GM19043 (cell line): ENCODE results near the gene NFIA.

Source experiments
- ATAC-seq: cut with Tn5 transposase; IDR thresholded peaks from one replicate; pipeline ENCODE4 v1.9.1; 2021; ENCODE audit warnings: low read depth; ENCODE audit not compliant: unreplicated experiment

Gene NFIA

DNA sequence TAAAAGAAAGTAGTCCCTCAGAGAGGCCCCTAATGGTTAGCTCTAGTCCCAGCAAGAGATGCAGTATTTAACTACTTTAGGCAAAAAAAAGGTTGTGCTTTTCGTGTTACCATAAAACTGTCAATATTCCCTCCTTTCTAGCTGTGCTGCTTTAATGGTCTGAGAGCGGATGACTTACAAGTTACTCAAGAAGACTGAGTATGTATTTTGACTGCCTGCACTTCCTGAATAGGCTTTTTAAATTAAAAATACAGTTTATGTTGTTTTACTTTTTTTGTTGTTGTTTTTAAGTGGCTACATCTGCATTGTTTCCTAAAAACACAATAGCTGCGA lies 152.2 kb downstream of the NFIA start:
- no peak for ATAC-seq

DNA sequence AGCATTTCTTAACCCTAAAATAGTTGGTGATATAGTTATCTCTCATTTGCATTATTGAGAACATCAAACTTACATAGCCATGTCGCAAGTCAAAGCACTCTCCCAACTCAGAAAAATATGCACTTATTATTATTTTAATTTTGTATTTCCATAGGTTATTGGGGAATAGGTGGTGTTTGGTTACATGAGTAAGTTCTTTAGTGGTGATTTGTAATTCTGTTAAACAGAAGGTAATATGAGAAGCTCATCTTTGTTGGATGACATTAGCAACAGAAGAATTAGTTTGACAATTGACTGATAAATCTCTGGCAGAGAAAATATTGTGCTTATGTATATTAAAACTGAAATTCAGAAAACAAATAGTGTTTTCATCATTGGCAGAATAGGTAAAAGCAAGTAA lies 154.8 kb downstream of the NFIA start:
- ATAC-seq: no peak

DNA sequence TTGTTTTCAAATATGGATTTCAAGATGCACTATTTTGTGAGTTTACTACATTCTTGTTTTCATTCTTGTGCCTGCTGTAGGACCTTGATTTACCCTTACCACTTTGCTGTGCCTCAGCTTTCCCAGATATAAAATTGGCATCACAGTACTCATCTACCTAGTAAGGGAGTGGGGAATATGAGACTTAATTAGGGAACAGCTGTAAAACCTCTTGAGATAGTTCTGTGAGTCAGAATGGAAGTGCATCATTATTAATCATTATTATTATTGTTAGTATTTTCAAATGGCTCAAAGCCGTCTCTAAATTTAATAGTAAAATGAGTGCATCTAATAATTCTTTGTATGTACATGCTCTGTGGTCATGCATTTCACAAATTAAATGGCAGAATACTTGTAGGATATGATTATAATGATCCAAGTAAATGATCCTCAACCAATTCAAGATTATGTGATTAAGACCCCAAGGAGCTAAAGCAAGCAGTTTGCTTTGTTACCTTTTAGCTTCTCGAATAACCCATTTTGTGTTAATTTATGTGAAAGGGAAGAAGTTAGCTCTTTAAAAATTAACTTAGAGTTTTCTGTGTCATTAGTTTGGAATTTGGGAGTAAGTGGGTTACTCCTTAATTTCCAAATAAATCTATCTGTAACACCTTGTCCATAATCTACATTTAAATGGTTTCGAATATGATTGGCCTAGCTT lies 155.4 kb downstream of the NFIA start:
- no peak for ATAC-seq

DNA sequence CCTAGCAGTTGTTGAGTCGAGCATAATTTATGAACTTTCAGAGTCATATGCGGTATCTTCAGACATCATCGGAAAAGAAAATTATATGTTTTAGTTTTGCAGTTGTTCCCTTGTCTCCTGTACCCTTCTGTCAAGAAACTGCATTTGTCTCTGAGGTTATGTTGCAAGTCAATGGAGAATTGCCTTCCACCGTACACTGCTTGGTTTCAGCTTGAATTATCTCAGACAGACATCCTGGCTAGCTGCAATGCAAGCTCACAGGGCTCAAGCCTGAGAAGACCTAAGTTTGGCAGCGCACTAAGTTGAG lies 156.0 kb downstream of the NFIA start:
- no peak for ATAC-seq

DNA sequence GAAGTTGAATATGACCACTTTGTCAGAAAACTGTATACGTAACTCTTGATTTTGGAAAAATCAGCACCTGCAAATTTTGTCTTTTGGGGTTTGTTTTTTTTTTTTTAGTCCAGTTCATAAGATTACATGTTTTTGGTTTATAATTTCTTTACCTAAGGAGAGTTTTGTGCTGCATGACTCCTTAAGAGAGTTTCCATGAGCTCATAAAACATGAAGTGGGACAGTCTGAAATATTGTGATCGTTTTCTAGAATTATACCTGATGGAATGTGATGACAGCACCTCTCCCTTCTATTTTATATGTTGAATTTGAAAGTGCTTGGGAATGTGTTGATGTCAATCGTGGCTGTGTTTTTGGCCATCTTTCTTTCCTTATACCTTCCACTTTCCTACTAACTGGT lies 158.5 kb downstream of the NFIA start:
- no peak for ATAC-seq

DNA sequence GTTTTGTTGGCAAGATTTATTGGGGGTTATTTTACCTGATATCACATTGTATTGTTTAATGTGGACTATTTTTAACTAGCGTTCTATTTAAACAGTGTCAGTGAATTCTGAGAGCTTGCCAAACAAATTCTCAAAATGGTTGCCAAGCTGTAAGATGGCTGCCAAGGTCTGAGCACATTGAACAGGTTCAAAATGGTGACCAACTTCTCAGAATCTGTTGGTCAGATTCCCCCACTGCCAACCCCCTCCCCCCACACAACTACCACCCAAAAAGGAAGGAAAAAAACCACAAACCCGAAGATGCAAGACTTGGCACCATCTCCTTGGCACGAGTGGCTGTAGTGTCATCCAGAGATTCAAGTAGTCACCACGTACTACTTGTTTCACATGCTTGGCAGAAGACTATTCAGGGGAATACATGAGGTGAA lies 159.1 kb downstream of the NFIA start:
- ATAC-seq: no peak

DNA sequence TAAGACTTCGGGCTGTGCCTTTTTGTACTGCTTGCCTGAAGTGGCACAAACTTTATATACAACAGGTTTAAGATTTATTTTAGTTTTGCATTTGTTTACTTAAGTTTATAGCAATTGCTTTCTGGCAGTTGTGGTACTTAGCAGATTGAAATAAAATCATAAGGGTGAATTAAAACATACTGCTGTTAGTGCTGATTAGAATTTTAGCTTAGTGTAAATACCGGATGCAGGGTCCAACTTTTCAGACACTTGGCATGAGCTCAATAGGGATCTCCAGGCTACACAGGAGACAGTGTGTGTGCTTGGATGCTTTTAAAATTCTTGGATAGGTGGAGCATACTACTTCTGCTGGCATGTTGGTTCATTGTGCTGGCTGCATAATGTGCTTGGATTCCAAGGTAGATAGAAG lies 159.6 kb downstream of the NFIA start:
- ATAC-seq: no peak

DNA sequence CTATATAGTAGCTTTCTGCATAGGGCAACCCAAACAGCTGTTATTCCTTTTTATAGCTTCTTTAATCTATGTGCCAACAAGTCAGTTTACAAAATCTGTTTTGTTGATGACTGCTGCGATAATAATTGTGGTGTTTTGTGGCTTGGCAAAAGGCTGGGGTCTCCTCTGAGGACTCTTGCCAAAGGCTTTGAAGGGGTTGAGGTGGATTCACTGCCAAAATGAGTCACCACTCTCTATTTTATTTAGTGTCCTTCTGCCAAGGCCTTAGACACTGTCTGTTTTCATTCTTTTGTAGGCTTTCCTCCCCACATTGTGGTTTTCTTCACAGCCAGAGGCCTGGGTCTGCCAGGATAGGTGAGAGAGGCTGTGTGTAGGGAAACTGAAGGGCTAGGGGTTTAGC lies 161.8 kb downstream of the NFIA start:
- no peak for ATAC-seq

DNA sequence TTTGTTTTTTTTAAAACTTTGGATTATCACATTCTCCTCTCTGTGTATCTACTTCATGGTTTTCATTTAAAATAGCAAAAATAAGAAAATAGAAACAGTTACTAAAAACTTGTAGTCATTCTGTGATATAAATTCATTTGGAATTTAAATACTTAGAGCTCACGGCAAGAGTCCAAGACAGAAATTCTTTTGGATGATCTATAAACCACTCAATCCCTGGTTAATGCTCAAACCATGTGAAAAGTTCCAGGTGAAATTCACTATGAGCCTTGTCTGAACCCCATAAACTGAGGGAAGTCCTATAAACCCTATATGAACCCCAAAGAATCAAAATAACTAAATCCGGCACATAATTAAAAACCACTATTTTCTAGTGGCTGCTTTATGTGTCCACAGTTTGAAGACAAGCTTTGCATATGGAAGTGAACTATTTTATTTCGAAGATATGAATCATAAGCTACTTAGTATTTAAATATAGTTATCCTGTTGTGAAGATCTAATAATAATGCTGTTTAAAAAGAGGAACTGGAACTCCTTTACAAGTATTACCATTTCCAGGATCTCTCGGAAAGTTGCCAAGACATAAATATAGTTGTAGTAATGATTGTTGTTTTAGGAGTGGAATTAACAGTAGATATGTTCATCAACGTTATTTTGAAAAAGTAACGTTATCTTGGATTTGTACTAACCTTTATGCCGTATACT lies 163.5 kb downstream of the NFIA start:
- no peak for ATAC-seq

DNA sequence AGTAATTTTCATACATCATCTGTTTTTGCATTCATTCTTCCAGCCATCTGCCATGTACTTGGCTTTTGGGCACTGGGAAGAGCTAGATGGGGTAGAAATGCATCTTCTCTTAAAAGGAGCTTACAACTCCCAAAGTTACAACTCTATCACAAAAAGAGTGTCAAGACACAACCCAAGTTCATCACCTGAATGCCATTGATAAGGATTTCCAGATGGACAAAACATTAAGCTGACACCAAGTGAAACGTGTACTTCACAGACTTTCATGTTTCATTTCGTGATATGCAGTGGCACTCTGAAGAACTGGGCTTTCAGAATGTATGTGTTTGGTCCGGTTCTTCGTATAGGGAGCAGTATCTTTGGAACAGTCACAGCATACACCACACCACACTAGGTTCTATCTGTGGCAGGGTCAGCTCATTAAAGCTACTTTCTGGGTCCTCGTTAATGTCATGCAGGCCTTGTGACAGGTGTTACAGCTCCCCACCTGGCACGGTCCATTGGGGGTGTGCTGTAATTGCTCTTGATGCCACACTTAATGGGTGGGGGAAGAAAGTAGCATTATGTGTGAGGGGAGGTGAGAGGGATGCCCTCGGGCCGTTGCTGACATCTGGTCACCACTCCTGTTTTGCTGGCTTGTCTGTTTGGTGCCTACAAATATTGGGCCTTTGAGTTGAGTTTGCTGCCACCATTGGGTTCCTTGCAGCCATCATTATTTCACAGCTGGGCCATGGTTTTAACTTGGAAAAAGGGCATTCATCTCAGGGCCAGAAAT lies 164.9 kb downstream of the NFIA start:
- no peak for ATAC-seq

DNA sequence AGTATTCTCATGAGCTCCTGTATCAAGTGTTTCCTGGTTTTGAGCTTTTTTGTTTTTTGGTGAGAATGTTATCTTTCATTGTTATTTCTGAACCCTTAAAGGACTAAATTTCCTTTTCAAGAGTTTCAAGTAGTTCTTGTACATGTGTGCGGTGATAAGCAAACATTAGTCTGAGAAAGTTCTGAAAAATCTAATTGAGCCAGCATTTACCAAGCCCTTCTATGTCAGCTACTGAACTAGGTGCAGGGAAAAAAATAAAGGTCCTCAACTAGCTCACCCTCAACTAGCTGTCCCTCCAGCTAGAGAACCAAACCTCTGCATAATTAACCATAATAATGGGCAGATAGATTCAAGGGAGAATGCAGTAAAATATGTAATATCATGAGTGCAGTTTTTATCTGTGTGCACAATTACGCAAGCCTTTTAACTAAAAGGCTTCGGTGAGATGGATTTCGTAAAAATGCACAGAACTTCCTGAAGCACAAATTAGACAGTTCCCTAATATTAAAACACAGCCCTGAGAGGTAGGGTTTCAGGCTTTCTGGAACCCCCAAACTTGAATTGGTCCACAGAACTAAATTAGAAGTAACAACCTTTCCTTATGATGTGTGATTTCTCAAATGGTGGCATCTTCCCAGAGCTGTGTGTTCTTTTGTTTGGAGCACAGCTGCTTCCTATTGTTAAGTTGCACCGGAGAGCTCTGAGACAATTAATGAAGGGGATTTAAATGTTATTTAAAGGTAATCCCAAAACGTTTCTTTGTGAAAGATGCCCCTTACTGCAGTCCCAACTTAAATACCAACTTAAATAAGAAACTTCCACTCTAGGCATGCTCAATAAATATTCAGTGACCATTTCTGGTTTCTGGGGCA lies 165.8 kb downstream of the NFIA start:
- ATAC-seq: no peak

DNA sequence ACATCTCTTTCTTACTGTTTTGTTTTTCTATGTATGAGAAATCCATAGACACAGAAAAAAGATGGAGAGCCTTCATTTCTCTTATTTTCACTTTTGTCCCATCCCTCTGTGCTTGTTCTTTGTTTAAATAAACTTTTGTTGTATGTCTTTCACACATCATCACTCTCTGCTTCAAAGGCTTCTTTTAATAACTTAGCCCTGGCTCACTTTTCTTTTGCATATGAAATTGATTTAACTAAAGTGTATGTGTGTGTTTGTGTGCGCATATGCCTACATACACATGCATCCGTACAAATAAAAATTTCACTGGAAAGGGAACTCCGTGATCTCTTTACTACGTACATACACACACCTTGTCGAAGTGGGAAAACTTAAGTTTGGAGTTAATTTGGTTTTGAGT lies 168.6 kb downstream of the NFIA start:
- no peak for ATAC-seq

DNA sequence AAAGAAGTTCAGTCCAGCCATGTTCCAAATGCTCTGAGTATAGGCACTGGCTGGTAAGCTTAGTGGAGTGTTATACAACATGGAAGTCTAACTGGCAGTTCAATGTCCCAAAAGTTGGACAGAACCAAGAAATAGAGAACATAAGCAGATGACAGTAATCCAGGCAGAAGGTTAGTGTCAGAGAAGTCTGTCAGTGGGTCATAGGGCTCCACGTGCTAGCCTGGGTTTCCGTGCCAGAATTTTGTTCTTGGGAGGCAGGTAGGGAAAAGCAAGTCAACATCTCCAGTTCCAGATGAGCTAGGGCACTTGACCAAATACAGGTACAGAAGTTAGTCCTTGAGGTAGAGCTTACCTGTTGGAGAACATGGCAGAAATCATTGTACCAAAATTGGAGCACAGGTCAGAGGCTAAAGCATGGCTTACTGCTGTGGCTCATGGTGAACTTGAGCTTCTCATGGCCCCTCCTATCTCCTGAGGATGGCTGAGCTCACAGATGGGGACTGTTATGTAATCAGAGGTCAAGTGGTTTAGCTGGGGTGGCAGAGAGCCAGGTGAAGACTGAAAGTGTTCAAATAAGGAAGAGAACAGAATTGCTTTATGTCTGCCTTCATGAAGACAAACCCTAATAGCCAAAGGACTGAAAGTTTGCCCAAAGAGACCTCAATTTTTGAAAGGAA lies 170.8 kb downstream of the NFIA start:
- no peak for ATAC-seq

DNA sequence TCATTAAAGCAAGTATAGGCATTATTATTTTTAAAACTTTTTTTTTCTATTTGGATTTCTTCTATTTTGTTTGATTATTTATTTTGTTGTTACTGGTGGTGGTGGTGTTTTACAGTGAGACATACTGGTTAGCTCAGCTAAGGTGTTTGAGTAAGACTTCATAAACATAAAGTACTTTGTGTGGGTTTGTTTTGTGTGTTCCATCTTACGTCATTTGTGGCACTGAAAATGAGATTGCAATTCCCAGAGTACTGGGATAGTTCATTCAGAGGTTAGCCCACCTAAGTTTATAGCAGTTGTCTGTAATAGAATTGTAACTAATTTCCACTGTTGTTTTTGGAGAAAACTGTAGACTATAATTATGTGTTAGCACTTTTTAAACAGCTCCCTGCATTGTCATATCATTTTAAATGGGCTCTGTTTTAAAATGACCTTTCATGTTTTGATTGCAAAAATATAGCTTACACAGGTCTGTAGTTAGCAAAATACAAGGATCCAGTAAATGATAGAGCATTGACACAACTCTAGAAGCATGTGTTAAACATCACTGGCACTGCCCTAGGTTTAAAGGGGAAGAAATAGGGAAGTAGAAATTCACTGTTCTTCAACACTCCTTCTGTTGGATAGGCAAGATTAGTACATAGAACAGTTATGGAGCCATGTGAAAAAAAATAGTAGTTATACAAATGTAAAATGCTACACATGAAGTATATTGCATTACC lies 171.7 kb downstream of the NFIA start:
- no peak for ATAC-seq

DNA sequence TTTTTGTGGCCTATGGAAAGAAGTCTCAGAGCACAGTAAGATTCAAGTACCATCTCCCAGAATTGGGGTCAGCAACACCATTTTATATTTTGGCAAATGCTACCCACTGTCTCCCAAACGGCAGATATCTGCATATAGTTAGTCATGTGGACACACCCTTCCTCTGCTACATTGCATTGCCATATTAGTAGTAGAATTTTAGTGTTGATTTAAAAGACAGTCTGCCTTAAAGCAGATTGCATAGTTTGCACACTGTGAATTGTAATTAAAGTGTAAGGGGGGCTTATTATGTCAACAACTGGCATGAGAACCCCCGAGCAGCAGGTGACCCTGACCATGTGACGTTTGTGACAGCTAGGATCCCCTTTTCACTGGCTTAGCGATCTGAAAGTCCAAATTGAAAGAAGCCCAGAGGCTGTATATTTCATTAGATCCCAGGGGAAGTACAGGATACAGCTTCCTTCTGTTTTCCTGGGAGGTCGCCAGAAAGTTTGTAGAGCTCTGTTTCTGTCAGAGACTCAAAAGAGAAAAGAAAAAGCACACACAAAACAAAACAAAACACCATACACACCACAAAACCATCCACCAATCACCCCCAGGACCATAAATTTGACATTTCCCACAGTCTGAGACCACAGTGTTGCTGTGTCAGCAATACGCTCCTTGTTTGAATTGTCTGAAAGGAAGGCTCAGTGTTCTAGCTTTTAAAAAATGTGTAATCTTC lies 172.4 kb downstream of the NFIA start:
- no peak for ATAC-seq

DNA sequence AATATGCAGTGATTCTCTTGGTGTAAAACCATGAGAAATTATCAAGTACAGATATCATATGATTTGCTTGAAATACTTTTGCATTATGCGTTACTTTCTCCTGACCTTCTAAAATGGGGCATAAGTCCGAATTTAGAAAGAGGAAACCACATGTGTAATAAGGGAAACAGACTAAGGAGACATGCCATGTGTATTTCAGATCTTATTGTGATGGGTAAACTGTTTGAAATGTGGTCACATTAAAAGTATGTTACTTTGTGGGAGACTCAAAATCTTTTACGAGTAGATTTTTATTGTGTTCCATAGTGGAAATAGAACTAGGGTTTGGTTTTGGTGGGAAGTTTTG lies 173.0 kb downstream of the NFIA start:
- no peak for ATAC-seq

DNA sequence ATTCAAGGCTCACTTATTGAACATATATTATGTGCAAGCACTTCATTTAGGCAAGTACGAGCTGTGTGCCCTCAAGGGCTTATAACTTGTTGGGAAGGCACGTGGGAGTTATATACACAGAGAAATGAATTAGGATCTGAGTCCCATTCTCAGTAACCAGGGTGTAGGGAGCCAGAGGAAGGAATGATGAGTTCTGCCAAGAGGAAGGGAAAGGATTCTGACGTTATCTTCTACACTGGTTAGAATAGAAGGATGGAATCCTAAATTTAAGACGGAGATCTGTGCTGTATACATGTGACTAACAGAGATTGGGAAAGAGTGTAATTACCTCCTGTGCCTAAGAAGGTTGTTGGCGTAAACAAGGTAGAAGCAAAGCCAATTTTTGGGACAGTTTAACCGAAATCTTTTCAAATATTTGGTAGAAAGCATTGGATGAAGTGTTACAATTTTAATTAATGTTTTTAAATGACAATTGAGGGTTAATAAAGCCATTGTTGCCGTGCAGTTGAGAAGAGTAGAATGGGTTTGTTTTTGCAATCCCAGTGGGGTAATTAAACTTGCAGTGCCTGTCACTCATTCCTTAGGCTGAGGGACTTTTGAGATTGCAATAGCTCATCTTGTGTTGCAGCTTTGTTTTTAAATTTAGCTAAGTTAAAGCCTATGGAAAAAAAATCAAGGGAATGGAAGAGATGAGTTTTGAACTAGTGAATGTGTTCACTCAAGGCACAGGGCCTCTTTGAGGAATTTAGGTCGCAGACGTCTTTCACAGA lies 177.2 kb downstream of the NFIA start:
- no peak for ATAC-seq

DNA sequence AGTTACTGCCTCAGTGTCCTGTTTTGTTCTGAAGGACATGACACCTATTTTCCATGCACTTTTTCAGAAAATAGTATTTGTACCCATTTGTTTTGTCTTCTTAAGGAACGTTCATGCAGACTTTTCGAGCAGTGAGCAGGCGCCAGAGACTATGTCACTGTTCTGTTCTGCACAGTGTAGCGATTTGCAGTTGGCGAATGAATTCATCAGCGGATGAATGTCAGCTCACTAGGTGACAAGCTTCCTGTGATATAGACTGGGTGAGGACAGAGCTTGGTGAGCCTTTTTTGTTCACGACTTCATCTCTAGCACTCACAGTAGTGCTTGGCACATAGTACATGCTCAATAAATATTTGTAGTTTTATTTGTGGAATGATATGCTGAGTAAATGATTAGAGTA lies 177.8 kb downstream of the NFIA start:
- no peak for ATAC-seq

DNA sequence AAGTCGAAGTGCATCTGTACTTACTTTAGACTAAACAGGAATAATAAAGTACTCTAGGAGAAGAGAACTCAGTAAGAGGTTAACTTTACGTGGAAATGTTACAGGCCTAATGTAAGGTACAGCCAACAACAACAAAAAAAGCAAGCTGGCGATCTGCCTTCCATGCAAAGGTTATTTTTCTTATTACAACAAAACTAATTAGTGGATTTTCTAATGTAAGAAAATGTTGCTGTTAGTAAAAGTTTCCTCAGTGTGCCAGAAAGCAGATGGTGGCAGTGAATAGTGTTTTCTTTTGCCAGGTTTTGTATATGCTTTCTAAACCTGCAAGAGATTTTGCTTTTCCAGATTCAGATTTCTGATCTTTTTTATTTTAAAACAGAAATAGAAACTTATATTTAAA lies 179.2 kb downstream of the NFIA start:
- ATAC-seq: no peak
